GM23338 (cell line): ENCODE results near the gene CTRB2. TPM values are rescaled to one million over a fixed set of nuclear protein-coding genes. Genes with fewer than 3 reads are reported as not detected.

Experiments
- ATAC-seq: fragments of 200-7000 bp; cut with Tn5 transposase; 3 replicates; pipeline ENCODE4 v1.9.1; 2020
- DNase-seq: peaks from one replicate; pipeline ENCODE4 v3.0.0-alpha.2; 2015; ENCODE audit warnings: low spot score
- H2AFZ ChIP-seq: fragments of 200-600 bp; sonication (generic); 2 replicates; pipeline ENCODE4 v1.8.0; 2016; ENCODE audit warnings: antibody characterized with exemption, mild to moderate bottlenecking, moderate library complexity
- H3F3A ChIP-seq: fragments of 200-600 bp; sonication (generic); replicated peaks from 2 replicates; pipeline ENCODE4 v1.8.0; 2017; ENCODE audit warnings: antibody characterized with exemption, mixed run types, low read depth
- H3K27ac ChIP-seq: fragments of 200-600 bp; sonication (generic); 2 replicates; pipeline ENCODE4 v1.6.1; 2016; ENCODE audit warnings: low read depth
- H3K27me3 ChIP-seq: fragments of 200-600 bp; sonication (generic); 2 replicates; pipeline ENCODE4 v1.8.0; 2016; ENCODE audit warnings: mild to moderate bottlenecking, mixed run types, moderate library complexity; ENCODE audit not compliant: insufficient read depth
- H3K36me3 ChIP-seq: fragments of 200-600 bp; sonication (generic); 2 replicates; pipeline ENCODE4 v1.8.0; 2016; ENCODE audit warnings: mild to moderate bottlenecking; ENCODE audit not compliant: insufficient read depth
- H3K4me1 ChIP-seq: fragments of 200-600 bp; sonication (generic); 2 replicates; pipeline ENCODE4 v1.8.0; 2016; ENCODE audit warnings: mild to moderate bottlenecking, moderate library complexity; ENCODE audit not compliant: insufficient read depth
- H3K4me2 ChIP-seq: fragments of 200-600 bp; sonication (generic); 2 replicates; pipeline ENCODE4 v1.7.1; 2017; ENCODE audit warnings: mixed run types
- H3K4me3 ChIP-seq: fragments of 200-600 bp; sonication (generic); 2 replicates; pipeline ENCODE4 v1.6.1; 2016; ENCODE audit warnings: mixed run types
- H3K79me2 ChIP-seq: fragments of 200-600 bp; sonication (generic); replicated peaks from 2 replicates; pipeline ENCODE4 v1.8.0; 2017; ENCODE audit warnings: mild to moderate bottlenecking; ENCODE audit not compliant: insufficient read depth
- H3K9me2 ChIP-seq: fragments of 200-600 bp; sonication (generic); 2 replicates; pipeline ENCODE4 v1.8.0; 2017; ENCODE audit not compliant: insufficient read depth
- H4K20me1 ChIP-seq: fragments of 200-600 bp; sonication (generic); replicated peaks from 2 replicates; pipeline ENCODE4 v1.8.0; 2017; ENCODE audit warnings: mild to moderate bottlenecking; ENCODE audit not compliant: insufficient read depth
- H3K27ac Mint-ChIP-seq: 2 replicates; pipeline ENCODE4 v1.8.0; 2020; ENCODE audit warnings: inconsistent platforms, mild to moderate bottlenecking, moderate library complexity, mixed read lengths
- H3K27me3 Mint-ChIP-seq: 3 replicates; pipeline ENCODE4 v1.8.0; 2022; ENCODE audit warnings: low read depth, mild to moderate bottlenecking, moderate library complexity, mixed read lengths, inconsistent platforms; ENCODE audit not compliant: insufficient read depth, poor library complexity
- H3K36me3 Mint-ChIP-seq: 3 replicates; pipeline ENCODE4 v1.8.0; 2021; ENCODE audit warnings: low read depth, mild to moderate bottlenecking, inconsistent platforms, moderate library complexity, mixed read lengths
- H3K4me1 Mint-ChIP-seq: 3 replicates; pipeline ENCODE4 v1.8.0; 2020; ENCODE audit warnings: mild to moderate bottlenecking, inconsistent platforms, mixed read lengths
- H3K4me3 Mint-ChIP-seq: 3 replicates; pipeline ENCODE4 v1.8.0; 2021; ENCODE audit warnings: moderate library complexity, mild to moderate bottlenecking, inconsistent platforms, mixed read lengths
- H3K9me3 Mint-ChIP-seq: 3 replicates; pipeline ENCODE4 v1.8.0; 2020; ENCODE audit warnings: moderate library complexity, mild to moderate bottlenecking, inconsistent platforms, mixed read lengths
- CREB1 ChIP-seq: fragments of 250-450 bp; sonication (Bioruptor Pico); IDR thresholded peaks from 2 replicates; pipeline ENCODE4 v1.5.0; 2020; ENCODE audit warnings: low read depth, mild to moderate bottlenecking, moderate library complexity
- CTCF ChIP-seq, 2 experiments: fragments of 200-600 bp in 1 of 2; sonication (generic) in 1 of 2; conservative IDR thresholded peaks; 2 replicates each; pipeline versions ENCODE4 v1.5.1 to v1.6.1; 2016 to 2017; ENCODE audit warnings: antibody characterized with exemption in 2 of 2, low read depth in 2 of 2, mild to moderate bottlenecking in 2 of 2, moderate library complexity in 1 of 2
- ETS1 ChIP-seq: IDR thresholded peaks from 2 replicates; pipeline ENCODE4 v1.6.1; 2016; ENCODE audit warnings: antibody characterized with exemption
- EZH2 ChIP-seq: fragments of 200-600 bp; sonication (generic); IDR thresholded peaks from one replicate; pipeline ENCODE4 v1.8.0; 2017; ENCODE audit warnings: antibody characterized with exemption, mild to moderate bottlenecking, low read depth; ENCODE audit not compliant: unreplicated experiment
- JUNB ChIP-seq: IDR thresholded peaks from one replicate; pipeline ENCODE4 v1.6.1; 2016; ENCODE audit warnings: antibody characterized with exemption; ENCODE audit not compliant: unreplicated experiment
- NANOG ChIP-seq: IDR thresholded peaks from 2 replicates; pipeline ENCODE4 v1.6.1; 2016; ENCODE audit warnings: antibody characterized with exemption, borderline replicate concordance
- POLR2AphosphoS5 ChIP-seq: IDR thresholded peaks from 2 replicates; pipeline ENCODE4 v1.6.1; 2016; ENCODE audit warnings: antibody characterized with exemption, low read depth
- REST ChIP-seq: IDR thresholded peaks from one replicate; pipeline ENCODE4 v1.6.1; 2018; ENCODE audit warnings: antibody characterized with exemption; ENCODE audit not compliant: unreplicated experiment
- STAT1 ChIP-seq: IDR thresholded peaks from one replicate; pipeline ENCODE4 v1.6.1; 2016; ENCODE audit warnings: antibody characterized with exemption; ENCODE audit not compliant: unreplicated experiment
- ZNF331 ChIP-seq: fragments of 250-450 bp; sonication (Bioruptor Pico); IDR thresholded peaks from 2 replicates; pipeline ENCODE4 v1.5.0; 2020; ENCODE audit warnings: low read depth, mild to moderate bottlenecking, moderate library complexity
- polyA plus RNA-seq: library from polyadenylated mRNA; unstranded; fragments of >200 nt; fragmentation: Nextera tagmentation; extraction: Ambion mirVana; gene quantifications from 2 replicates; pipeline ENCODE4 v1.2.1, GENCODE V29; 2016
- total RNA-seq: library from RNA; depleted of rRNA; stranded (reverse); fragments of >200 nt; shearing (Covaris generic); gene quantifications from 2 replicates; pipeline ENCODE4 v1.2.3, GENCODE V29; 2014
- TF ChIP-seq, protein P1 (sequence below): fragments of 250-450 bp; sonication (Bioruptor Pico); IDR thresholded peaks from 2 replicates; pipeline ENCODE4 v1.5.0; 2020; ENCODE audit warnings: mild to moderate bottlenecking, moderate library complexity

Gene CTRB2
- total and polyA plus RNA-seq, 2 experiments from 2014 or later = not detected

GRCh38 chr16:75237398-75238131 lies 30.6 kb upstream of the CTRB2 start (continued):
- TF ChIP-seq, protein P1, sequence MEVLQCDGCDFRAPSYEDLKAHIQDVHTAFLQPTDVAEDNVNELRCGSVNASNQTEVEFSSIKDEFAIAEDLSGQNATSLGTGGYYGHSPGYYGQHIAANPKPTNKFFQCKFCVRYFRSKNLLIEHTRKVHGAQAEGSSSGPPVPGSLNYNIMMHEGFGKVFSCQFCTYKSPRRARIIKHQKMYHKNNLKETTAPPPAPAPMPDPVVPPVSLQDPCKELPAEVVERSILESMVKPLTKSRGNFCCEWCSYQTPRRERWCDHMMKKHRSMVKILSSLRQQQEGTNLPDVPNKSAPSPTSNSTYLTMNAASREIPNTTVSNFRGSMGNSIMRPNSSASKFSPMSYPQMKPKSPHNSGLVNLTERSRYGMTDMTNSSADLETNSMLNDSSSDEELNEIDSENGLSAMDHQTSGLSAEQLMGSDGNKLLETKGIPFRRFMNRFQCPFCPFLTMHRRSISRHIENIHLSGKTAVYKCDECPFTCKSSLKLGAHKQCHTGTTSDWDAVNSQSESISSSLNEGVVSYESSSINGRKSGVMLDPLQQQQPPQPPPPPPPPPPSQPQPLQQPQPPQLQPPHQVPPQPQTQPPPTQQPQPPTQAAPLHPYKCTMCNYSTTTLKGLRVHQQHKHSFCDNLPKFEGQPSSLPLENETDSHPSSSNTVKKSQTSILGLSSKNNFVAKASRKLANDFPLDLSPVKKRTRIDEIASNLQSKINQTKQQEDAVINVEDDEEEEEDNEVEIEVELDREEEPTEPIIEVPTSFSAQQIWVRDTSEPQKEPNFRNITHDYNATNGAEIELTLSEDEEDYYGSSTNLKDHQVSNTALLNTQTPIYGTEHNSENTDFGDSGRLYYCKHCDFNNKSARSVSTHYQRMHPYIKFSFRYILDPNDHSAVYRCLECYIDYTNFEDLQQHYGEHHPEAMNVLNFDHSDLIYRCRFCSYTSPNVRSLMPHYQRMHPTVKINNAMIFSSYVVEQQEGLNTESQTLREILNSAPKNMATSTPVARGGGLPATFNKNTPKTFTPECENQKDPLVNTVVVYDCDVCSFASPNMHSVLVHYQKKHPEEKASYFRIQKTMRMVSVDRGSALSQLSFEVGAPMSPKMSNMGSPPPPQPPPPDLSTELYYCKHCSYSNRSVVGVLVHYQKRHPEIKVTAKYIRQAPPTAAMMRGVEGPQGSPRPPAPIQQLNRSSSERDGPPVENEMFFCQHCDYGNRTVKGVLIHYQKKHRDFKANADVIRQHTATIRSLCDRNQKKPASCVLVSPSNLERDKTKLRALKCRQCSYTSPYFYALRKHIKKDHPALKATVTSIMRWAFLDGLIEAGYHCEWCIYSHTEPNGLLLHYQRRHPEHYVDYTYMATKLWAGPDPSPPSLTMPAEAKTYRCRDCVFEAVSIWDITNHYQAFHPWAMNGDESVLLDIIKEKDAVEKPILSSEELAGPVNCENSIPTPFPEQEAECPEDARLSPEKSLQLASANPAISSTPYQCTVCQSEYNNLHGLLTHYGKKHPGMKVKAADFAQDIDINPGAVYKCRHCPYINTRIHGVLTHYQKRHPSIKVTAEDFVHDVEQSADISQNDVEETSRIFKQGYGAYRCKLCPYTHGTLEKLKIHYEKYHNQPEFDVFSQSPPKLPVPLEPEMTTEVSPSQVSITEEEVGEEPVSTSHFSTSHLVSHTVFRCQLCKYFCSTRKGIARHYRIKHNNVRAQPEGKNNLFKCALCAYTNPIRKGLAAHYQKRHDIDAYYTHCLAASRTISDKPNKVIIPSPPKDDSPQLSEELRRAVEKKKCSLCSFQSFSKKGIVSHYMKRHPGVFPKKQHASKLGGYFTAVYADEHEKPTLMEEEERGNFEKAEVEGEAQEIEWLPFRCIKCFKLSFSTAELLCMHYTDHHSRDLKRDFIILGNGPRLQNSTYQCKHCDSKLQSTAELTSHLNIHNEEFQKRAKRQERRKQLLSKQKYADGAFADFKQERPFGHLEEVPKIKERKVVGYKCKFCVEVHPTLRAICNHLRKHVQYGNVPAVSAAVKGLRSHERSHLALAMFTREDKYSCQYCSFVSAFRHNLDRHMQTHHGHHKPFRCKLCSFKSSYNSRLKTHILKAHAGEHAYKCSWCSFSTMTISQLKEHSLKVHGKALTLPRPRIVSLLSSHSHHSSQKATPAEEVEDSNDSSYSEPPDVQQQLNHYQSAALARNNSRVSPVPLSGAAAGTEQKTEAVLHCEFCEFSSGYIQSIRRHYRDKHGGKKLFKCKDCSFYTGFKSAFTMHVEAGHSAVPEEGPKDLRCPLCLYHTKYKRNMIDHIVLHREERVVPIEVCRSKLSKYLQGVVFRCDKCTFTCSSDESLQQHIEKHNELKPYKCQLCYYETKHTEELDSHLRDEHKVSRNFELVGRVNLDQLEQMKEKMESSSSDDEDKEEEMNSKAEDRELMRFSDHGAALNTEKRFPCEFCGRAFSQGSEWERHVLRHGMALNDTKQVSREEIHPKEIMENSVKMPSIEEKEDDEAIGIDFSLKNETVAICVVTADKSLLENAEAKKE (CRISPR knock-in tag) = no peak

- no peak overlapping the region for H3K4me2 ChIP-seq
- H3K9me3 Mint-ChIP-seq = no peaks in the 10 kb centered on the region
- H3K9me2 ChIP-seq = no peaks in the 10 kb centered on the region
- no peak overlapping the region for H3K4me3 Mint-ChIP-seq
- 0 out of 2 replicates have a peak overlapping the region, but pooled peaks have one; percentile 55 for H3K27ac ChIP-seq
- H3K4me1 ChIP-seq = no peaks in the 10 kb centered on the region; the same call in 1 of the 2 replicates
- no peak overlapping the region for H2AFZ ChIP-seq
- no peak overlapping the region for H3K4me3 ChIP-seq
- no peak for ATAC-seq
- H4K20me1 ChIP-seq = peaks cover 5% of the 10 kb centered on the region
- H3K27me3 Mint-ChIP-seq = peaks cover 26% of the 10 kb centered on the region
- H3K4me1 Mint-ChIP-seq = peaks cover 21% of the 10 kb centered on the region
- H3K27me3 ChIP-seq = no peaks in the 10 kb centered on the region
- no peak overlapping the region; the same call in 1 of the 2 replicates for H3K27ac Mint-ChIP-seq
- peaks cover 48% of the 10 kb centered on the region for H3K79me2 ChIP-seq
- peaks cover 18% of the 10 kb centered on the region; the same call in 1 of the 2 replicates for H3K36me3 ChIP-seq
- H3K36me3 Mint-ChIP-seq = peaks cover 64% of the 10 kb centered on the region
- H3F3A ChIP-seq = peaks cover 20% of the 10 kb centered on the region
- DNase-seq = no peak
- TF ChIP-seq REST (no peak), POLR2AphosphoS5 (no peak), ETS1 (no peak), CREB1 (CRISPR knock-in tag) (no peak), NANOG (no peak), EZH2 (no peak), STAT1 (no peak), CTCF (conservative IDR thresholded peaks at IDR 0.05; ENCODE audit: low read depth in 2 of 2) (no peak), JUNB (no peak), ZNF331 (no peak)
Measured at GRCh38 chr16:75236736-75237397, 29.9 kb upstream of the CTRB2 start.
